OCI-LY7 (cell line): Measurements from ENCODE around the gene PCIF1.
A peak's percentile ranks its signal among the peaks of the same experiment; 100 is the strongest.

Source experiments
- CTCF ChIP-seq: fragments of 200-600 bp; sonication (generic); conservative IDR thresholded peaks from 2 replicates; pipeline ENCODE4 v1.5.1; 2014; ENCODE audit warnings: mild to moderate bottlenecking, antibody characterized with exemption, low read length, moderate library complexity, mixed read lengths
- EZH2phosphoT487 ChIP-seq: fragments of 200-600 bp; sonication (generic); IDR thresholded peaks from 2 replicates; pipeline ENCODE4 v1.6.1; 2018; ENCODE audit warnings: low read depth, borderline replicate concordance, mild to moderate bottlenecking, mixed run types, antibody characterized with exemption, low read length, moderate library complexity, mixed read lengths

GRCh38 chr20:45890077-45890984 is 44.2 kb upstream of the PCIF1 start:
- TF ChIP-seq CTCF: peak; percentile 71
- no peak for TF ChIP-seq EZH2phosphoT487
